H1 (cell line): ENCODE measurements around the gene R3HCC1L.

ENCODE experiments used
- CHD1 ChIP-seq: IDR thresholded peaks from 2 replicates; pipeline ENCODE4 v1.6.1; 2012; ENCODE audit warnings: low read depth, low read length, improper control_type of control experiment
- CTCF ChIP-seq, 3 experiments: IDR thresholded peaks; 1 replicate in 2 of 3; 2 replicates in 1 of 3; pipeline versions ENCODE4 v1.5.1 to v1.6.1; 2011; ENCODE audit warnings: low read length in 3 of 3, mild to moderate bottlenecking in 3 of 3, inconsistent platforms in 2 of 3, low read depth in 1 of 3, moderate library complexity in 1 of 3; ENCODE audit not compliant: insufficient read depth in 1 of 3; ENCODE audit errors: control extremely low read depth in 1 of 3
- EGR1 ChIP-seq: IDR thresholded peaks from 2 replicates; pipeline ENCODE4 v1.6.1; 2011; ENCODE audit warnings: low read depth, low read length, borderline replicate concordance
- EZH2 ChIP-seq: fragments of 200-600 bp; sonication (generic); IDR thresholded peaks from 2 replicates; pipeline ENCODE4 v1.7.1; 2012; ENCODE audit warnings: low read depth, mild to moderate bottlenecking, moderate library complexity, low read length, inconsistent platforms; ENCODE audit not compliant: severe bottlenecking
- GABPA ChIP-seq: IDR thresholded peaks from 2 replicates; pipeline ENCODE4 v1.6.1; 2011; ENCODE audit warnings: mild to moderate bottlenecking, low read length, moderate library complexity, borderline replicate concordance; ENCODE audit not compliant: insufficient read depth
- JUND ChIP-seq: IDR thresholded peaks from 2 replicates; pipeline ENCODE4 v1.6.1; 2011; ENCODE audit warnings: mild to moderate bottlenecking, improper control_type of control experiment, low read length
- POLR2A ChIP-seq, 2 experiments: IDR thresholded peaks; 1 replicate in 1 of 2; 2 replicates in 1 of 2; pipeline ENCODE4 v1.6.1; 2011; ENCODE audit warnings: low read depth in 2 of 2, low read length in 2 of 2, mild to moderate bottlenecking in 2 of 2; ENCODE audit errors: control extremely low read depth in 1 of 2
- RAD21 ChIP-seq, 2 experiments: IDR thresholded peaks in 1 of 2; conservative IDR thresholded peaks in 1 of 2; 2 replicates each; pipeline ENCODE4 v1.6.1; 2011; ENCODE audit warnings: low read depth in 2 of 2, low read length in 2 of 2, improper control_type of control experiment in 1 of 2, inconsistent platforms in 1 of 2, mild to moderate bottlenecking in 1 of 2, moderate library complexity in 1 of 2
- RBBP5 ChIP-seq: IDR thresholded peaks from 2 replicates; pipeline ENCODE4 v1.7.1; 2012; ENCODE audit warnings: low read depth, mild to moderate bottlenecking, inconsistent platforms, low read length, moderate library complexity, borderline replicate concordance
- TEAD4 ChIP-seq: IDR thresholded peaks from 2 replicates; pipeline ENCODE4 v1.6.1; 2012; ENCODE audit warnings: low read depth, low read length, inconsistent platforms, mixed read lengths
- ZNF274 ChIP-seq: IDR thresholded peaks from 2 replicates; pipeline ENCODE4 v1.7.0; 2012; ENCODE audit warnings: low read length, borderline replicate concordance; ENCODE audit errors: extremely low read depth

- no peak for TF ChIP-seq CTCF (IDR thresholded peaks at IDR 0.05; ENCODE audit: control extremely low read depth in 1 of 3, insufficient read depth in 1 of 3, low read depth in 1 of 3, low read length in 3 of 3)
- TF ChIP-seq EGR1, result no peak
- TF ChIP-seq ZNF274, result no peak
- TF ChIP-seq RAD21 (IDR thresholded peaks at IDR 0.05 in 1 of 2, conservative IDR thresholded peaks at IDR 0.05 in 1 of 2; ENCODE audit: low read depth in 2 of 2, low read length in 2 of 2), result no peak
- no peak for TF ChIP-seq POLR2A (IDR thresholded peaks at IDR 0.05; ENCODE audit: control extremely low read depth in 1 of 2, low read depth in 2 of 2, low read length in 2 of 2)
- TF ChIP-seq CHD1, result no peak
- no peak for TF ChIP-seq EZH2
- TF ChIP-seq RBBP5, result no peak
- TF ChIP-seq GABPA, result no peak
- TF ChIP-seq JUND, result no peak
- no peak for TF ChIP-seq TEAD4
Measured at GRCh38 chr10:98249134-98249533, 114.7 kb downstream of the R3HCC1L start.
